Ovary (tissue), 3 donors: Measurements from ENCODE around the gene CERK.

Experiments
- CTCF ChIP-seq, 3 donors: fragments of 450-650 bp in 2 of 3; fragments of 200-600 bp in 1 of 3; IDR thresholded peaks; one replicate each; pipeline versions ENCODE4 v1.5.1 to v1.8.0; 2016 to 2022; ENCODE audit warnings: antibody characterized with exemption in 3 of 3, mild to moderate bottlenecking in 1 of 3
- EP300 ChIP-seq: sonication (generic); formaldehyde crosslinking; IDR thresholded peaks from one replicate; pipeline ENCODE4 v1.6.1; 2017; ENCODE audit warnings: antibody characterized with exemption
- POLR2A ChIP-seq: fragments of 450-650 bp; IDR thresholded peaks from one replicate; pipeline ENCODE4 v1.6.1; 2017; ENCODE audit warnings: antibody characterized with exemption, mild to moderate bottlenecking, moderate library complexity
- donor health status: DM: no; HTN: no; CAD: no.

- TF ChIP-seq CTCF (IDR thresholded peaks at IDR 0.05) (no peak), POLR2A (no peak), EP300 (no peak)
Observed at GRCh38 chr22:46669201-46669600, 68.9 kb downstream of the CERK start.
